Central memory CD8-positive, alpha-beta T cell (primary cell): Measurements from ENCODE around the gene LYG2.
"Not testable (repeated sequence)": the region's sequence is repeated elsewhere in the genome, so short reads cannot be mapped to it uniquely, and the experiment has no call there.

Experiments
- ATAC-seq: fragments of 150-1000 bp; cut with Tn5 transposase; replicated peaks from 2 replicates; pipeline ENCODE4 v1.10.0; 2022; ENCODE audit warnings: mild to moderate bottlenecking, moderate FRiP score, moderate number of reproducible peaks; ENCODE audit not compliant: poor library complexity, severe bottlenecking; ENCODE audit errors: extremely low read depth
- DNase-seq, 2 donors: peaks; one replicate each; pipeline ENCODE4 v3.0.0; 2021; ENCODE audit warnings: low spot score in 2 of 2
- H3K27ac Mint-ChIP-seq: one replicate; pipeline ENCODE4 v1.8.0; 2022; ENCODE audit warnings: low read depth, mild to moderate bottlenecking, moderate library complexity, mixed read lengths
- H3K27me3 Mint-ChIP-seq: one replicate; pipeline ENCODE4 v1.8.0; 2022; ENCODE audit warnings: mixed read lengths
- H3K36me3 Mint-ChIP-seq: one replicate; pipeline ENCODE4 v1.8.0; 2022; ENCODE audit warnings: mild to moderate bottlenecking, moderate library complexity, mixed read lengths; ENCODE audit not compliant: insufficient read depth
- H3K4me1 Mint-ChIP-seq: one replicate; pipeline ENCODE4 v1.8.0; 2022; ENCODE audit warnings: mixed read lengths
- H3K4me3 Mint-ChIP-seq: one replicate; pipeline ENCODE4 v1.8.0; 2022; ENCODE audit warnings: mild to moderate bottlenecking, moderate library complexity, mixed read lengths
- H3K9me3 Mint-ChIP-seq: one replicate; pipeline ENCODE4 v1.8.0; 2022; ENCODE audit warnings: mixed read lengths

The LYG2 gene, protein sequence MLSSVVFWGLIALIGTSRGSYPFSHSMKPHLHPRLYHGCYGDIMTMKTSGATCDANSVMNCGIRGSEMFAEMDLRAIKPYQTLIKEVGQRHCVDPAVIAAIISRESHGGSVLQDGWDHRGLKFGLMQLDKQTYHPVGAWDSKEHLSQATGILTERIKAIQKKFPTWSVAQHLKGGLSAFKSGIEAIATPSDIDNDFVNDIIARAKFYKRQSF

GRCh38 chr2:99255491-99256318 lies at the start of gene LYG2:
TSS of gene LYG2 (minus strand) at chr2:99255666. CDS start at chr2:99254260, 1,406 bp downstream.
- Mint-ChIP-seq H3K4me1 (no peaks in the 10 kb centered on the region), H3K27ac (no peak within 1 kb of the TSS), H3K27me3 (no peaks in the 10 kb centered on the region), H3K4me3 (no peak within 1 kb of the TSS), H3K9me3 (no peaks in the 10 kb centered on the region), H3K36me3 (no peaks in the 10 kb centered on the region)
- no peak for DNase-seq
- ATAC-seq = no peak

DNA sequence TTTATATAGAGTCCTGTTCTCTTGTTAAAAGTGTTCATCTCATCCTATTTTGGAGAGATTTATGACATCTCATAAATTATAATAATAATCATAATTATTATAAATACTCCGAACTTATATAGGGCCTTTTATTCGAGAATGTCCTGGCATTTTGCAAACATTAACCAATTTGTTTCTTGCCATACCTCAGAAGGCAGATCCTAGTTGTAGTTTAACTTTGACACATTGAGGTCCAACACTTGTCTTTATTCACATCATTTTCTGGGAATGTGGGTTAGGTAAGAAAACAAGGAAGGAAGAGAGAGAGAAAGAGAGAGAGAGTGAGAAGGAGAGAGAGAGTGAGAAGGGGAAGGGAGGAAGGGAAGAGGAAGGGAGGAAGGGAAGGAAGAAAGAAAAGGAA lies 45.6 kb upstream of the LYG2 start, which contains the start of gene LYG1:
Gene LYG1 (minus strand): TSS at position 101 of the 400 bp plus-strand sequence. CDS start 5,527 bp downstream, outside the sequence.
- H3K4me3 Mint-ChIP-seq, ATAC-seq, DNase-seq, H3K27me3 Mint-ChIP-seq, H3K36me3 Mint-ChIP-seq, H3K27ac Mint-ChIP-seq, H3K4me1 Mint-ChIP-seq, H3K9me3 Mint-ChIP-seq: not testable (repeated sequence)

DNA sequence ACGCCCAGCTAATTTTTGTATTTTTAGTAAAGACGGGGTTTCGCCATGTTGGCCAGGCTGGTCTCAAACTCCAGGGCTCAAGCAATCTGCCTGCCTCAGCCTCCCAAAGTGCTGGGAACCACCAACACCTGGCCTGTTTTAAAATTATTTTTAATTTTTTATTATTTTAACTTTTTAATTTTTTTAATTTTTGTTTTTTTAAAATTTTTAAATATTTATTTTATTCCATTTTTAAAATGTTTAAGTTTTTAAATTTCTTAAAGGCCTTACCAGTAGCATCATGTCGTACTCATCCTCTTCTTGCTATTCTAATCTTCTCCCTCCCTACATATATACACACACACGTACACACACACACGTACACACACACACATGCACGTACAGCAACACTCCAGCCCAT lies 44.1 kb upstream of the LYG2 start:
- ATAC-seq (no peak), DNase-seq (no peak)
- Mint-ChIP-seq H3K36me3 (peaks cover 3% of the 10 kb centered on the region), H3K4me1 (no peaks in the 10 kb centered on the region), H3K9me3 (no peaks in the 10 kb centered on the region), H3K27ac (no peak overlapping the region), H3K27me3 (no peaks in the 10 kb centered on the region), H3K4me3 (no peak overlapping the region)

GRCh38 chr2:99297994-99298393 lies 42.5 kb upstream of the LYG2 start:
- DNase-seq (no peak), ATAC-seq (no peak)
- peaks cover 2% of the 10 kb centered on the region for H3K36me3 Mint-ChIP-seq
- H3K27me3 Mint-ChIP-seq = no peaks in the 10 kb centered on the region
- H3K9me3 Mint-ChIP-seq = no peaks in the 10 kb centered on the region
- H3K27ac Mint-ChIP-seq = no peak overlapping the region
- H3K4me3 Mint-ChIP-seq = no peak overlapping the region
- no peaks in the 10 kb centered on the region for H3K4me1 Mint-ChIP-seq

DNA sequence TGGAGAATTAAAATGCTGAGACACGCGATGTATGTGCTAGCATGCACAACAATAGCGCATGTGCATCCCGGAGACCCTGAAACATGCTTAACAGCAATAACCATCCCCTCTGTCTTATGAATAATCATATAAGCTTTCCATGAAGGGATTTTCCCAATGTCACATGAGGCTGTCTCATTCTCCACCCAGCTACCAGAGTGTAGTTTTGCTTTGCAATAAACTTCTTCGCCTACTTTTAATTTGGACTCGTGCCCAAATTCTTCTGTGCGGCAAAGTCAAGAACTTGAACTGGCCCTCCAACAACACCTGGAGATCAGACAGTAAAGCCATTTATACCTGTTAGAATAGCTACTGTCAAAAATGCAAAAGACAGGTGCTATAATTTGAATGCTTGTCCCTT lies 30.1 kb upstream of the LYG2 start:
- no peaks in the 10 kb centered on the region for H3K27me3 Mint-ChIP-seq
- H3K9me3 Mint-ChIP-seq = no peaks in the 10 kb centered on the region
- H3K4me3 Mint-ChIP-seq = no peak overlapping the region
- no peak overlapping the region for H3K27ac Mint-ChIP-seq
- DNase-seq (no peak), ATAC-seq (no peak)
- no peaks in the 10 kb centered on the region for H3K4me1 Mint-ChIP-seq
- H3K36me3 Mint-ChIP-seq = peaks cover 4% of the 10 kb centered on the region

DNA sequence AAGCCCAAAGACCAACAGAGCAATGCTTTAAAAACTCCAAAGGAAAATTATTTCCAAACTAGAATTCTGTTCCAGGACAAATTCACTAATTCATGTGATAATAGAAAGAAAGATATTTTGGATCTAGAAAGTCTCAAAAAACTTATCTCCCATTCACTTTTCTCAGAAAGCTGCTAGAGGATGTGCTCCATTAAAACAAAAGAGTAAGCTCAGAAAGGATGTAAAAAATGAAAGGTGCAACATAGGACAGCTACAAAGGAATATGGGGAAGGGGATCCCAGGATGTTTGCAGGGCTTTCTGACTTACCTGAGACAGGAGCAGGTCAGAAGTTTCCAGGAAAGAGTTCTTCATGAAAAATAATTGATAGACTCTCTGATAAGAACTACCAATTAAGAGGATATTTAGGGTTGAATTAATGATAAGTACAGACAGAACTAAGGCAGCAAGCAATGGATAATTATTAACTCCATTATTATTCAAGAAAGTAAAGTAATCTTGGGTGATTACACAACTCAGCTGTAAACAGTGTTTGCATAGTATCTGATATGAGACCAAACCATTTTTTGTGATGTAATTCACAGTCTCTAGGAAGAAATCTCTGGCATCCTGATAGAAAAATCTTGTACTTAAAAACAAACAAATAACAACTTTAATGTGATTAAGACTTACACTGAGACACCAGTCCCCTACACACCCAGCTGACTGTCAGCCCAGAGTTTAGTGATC lies 24.7 kb upstream of the LYG2 start:
- H3K27ac Mint-ChIP-seq = no peak overlapping the region
- no peak for ATAC-seq
- H3K4me3 Mint-ChIP-seq = no peak overlapping the region
- no peaks in the 10 kb centered on the region for H3K9me3 Mint-ChIP-seq
- no peaks in the 10 kb centered on the region for H3K27me3 Mint-ChIP-seq
- H3K36me3 Mint-ChIP-seq = peaks cover 5% of the 10 kb centered on the region
- no peak for DNase-seq
- H3K4me1 Mint-ChIP-seq = no peaks in the 10 kb centered on the region

DNA sequence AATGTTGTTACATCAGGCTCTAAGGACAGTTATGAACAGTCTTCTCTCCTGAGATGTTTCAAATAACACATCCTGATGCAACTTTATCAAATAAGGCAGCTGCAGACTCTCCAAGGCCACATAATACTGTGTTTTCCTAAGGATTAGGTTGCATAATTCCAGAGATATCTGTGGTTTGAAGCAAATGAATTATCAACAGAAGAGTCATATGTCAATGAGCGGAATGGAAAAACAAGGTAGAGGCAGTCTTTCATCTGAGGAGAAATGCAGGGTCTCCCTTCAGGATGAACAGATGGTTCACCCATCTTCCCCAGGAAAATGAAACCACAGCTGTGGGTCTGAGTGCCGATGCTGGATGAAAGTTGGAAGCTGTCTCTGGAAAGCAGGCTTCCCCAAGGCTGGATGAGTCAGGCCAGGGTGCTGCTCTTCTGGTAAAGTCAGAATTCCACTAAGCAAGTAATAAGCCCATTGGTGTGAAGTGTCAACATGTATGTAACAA lies 23.4 kb upstream of the LYG2 start:
- no peaks in the 10 kb centered on the region for H3K9me3 Mint-ChIP-seq
- ATAC-seq = no peak
- H3K4me1 Mint-ChIP-seq = no peaks in the 10 kb centered on the region
- DNase-seq = no peak
- H3K4me3 Mint-ChIP-seq = no peak overlapping the region
- H3K27me3 Mint-ChIP-seq = no peaks in the 10 kb centered on the region
- H3K36me3 Mint-ChIP-seq = peaks cover 5% of the 10 kb centered on the region
- H3K27ac Mint-ChIP-seq = no peak overlapping the region

DNA sequence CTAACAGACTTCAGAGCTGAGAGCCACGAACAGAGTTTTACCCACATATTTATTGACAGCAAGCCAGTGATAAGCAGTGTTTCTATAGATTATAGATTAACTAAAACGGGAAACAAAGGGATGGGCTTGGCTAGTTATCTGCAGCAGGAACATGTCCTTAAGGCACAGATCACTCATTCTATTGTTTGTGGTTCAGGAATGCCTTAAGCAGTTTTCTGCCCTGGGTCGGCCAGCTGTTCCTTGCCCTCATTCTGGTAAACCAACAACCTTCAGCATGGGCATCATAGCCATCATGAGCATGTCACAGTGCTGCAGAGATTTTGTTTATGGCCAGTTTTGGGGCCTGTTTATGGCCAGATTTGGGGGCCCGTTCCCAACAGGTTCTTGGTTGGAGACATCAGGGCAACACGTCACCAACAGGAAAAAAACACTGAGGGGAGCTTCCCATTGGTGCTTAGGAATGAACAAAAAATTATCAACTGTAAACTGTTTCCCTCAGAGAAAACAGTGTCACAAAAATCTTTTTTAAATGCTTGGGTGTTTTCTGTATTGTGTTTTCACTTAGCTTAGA lies 22.8 kb upstream of the LYG2 start:
- not testable (repeated sequence) for H3K27me3 Mint-ChIP-seq, DNase-seq

GRCh38 chr2:99275882-99276281 lies 20.4 kb upstream of the LYG2 start:
- no peak overlapping the region for H3K27ac Mint-ChIP-seq
- H3K27me3 Mint-ChIP-seq = no peaks in the 10 kb centered on the region
- H3K36me3 Mint-ChIP-seq = peaks cover 5% of the 10 kb centered on the region
- ATAC-seq (no peak), DNase-seq (no peak)
- no peaks in the 10 kb centered on the region for H3K4me1 Mint-ChIP-seq
- no peak overlapping the region for H3K4me3 Mint-ChIP-seq
- peaks cover 11% of the 10 kb centered on the region for H3K9me3 Mint-ChIP-seq

More for the DNA sequence above, 22.8 kb upstream of the LYG2 start:
- H3K4me3 Mint-ChIP-seq, H3K9me3 Mint-ChIP-seq, H3K36me3 Mint-ChIP-seq, ATAC-seq, H3K4me1 Mint-ChIP-seq, H3K27ac Mint-ChIP-seq: not testable (repeated sequence)

DNA sequence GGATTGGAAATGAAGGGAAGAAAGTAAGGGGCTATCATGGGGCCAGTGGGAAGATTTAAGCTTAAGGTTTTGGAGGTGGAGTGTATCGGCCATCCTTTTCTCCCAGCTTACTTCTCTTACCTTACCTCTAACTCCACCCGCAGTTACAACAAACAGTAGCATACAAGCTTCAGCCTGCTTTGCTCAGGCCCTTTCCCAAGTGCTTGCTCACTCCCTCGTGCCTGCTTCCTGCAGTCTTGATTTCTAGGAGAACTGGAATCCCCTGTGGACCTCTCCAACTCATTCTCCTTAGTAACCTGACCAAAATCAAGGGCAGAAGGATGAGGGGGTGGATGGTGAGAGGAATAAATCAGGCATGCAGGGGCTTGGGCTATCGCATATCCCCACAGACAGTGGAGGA lies 5.8 kb upstream of the LYG2 start:
- H3K27ac Mint-ChIP-seq = no peak overlapping the region
- ATAC-seq (no peak), DNase-seq (no peak)
- H3K9me3 Mint-ChIP-seq = no peaks in the 10 kb centered on the region
- H3K27me3 Mint-ChIP-seq = no peaks in the 10 kb centered on the region
- no peak overlapping the region for H3K4me3 Mint-ChIP-seq
- H3K4me1 Mint-ChIP-seq = no peaks in the 10 kb centered on the region
- H3K36me3 Mint-ChIP-seq = no peaks in the 10 kb centered on the region

- H3K4me3 Mint-ChIP-seq = no peak overlapping the region
- DNase-seq = no peak
Measured at GRCh38 chr2:99260184-99260583, 4.7 kb upstream of the LYG2 start.

DNA sequence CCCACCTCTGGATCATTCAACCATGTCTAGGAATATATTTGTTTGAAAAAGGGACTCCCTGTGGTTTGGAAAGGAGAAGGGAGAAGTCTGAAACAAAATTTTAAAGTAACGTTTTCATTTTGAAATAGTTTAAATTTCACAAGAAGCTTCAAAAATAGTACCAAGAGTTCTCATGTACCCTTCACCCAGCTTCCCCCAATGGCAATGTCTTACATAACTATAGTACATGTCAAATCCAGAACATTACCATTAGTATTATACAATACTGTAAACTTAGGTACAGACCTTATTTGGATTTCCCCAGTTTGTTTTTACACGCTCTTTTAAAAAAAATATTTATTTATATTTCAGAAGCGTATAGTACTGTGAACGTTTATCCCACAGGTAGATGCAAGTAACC lies 4.0 kb upstream of the LYG2 start:
- Mint-ChIP-seq H3K4me1 (no peaks in the 10 kb centered on the region), H3K36me3 (no peaks in the 10 kb centered on the region), H3K4me3 (no peak overlapping the region), H3K27ac (no peak overlapping the region), H3K9me3 (no peaks in the 10 kb centered on the region), H3K27me3 (no peaks in the 10 kb centered on the region)
- ATAC-seq (no peak), DNase-seq (no peak)

More at GRCh38 chr2:99260184-99260583, 4.7 kb upstream of the LYG2 start:
- Mint-ChIP-seq H3K27ac (no peak overlapping the region), H3K9me3 (no peaks in the 10 kb centered on the region), H3K27me3 (no peaks in the 10 kb centered on the region), H3K4me1 (no peaks in the 10 kb centered on the region), H3K36me3 (no peaks in the 10 kb centered on the region)
- no peak for ATAC-seq
